Stimulated activated CD8-positive, alpha-beta memory T cell treated with anti-CD3 and anti-CD28 coated beads, Interleukin-2, amount 100 ng/mL, for 1 hour (primary cell): ENCODE measurements around the gene SPRR4.
"Not testable (repeated sequence)": the region's sequence is repeated elsewhere in the genome, so short reads cannot be mapped to it uniquely, and the experiment has no call there.

Experiments
- DNase-seq, 2 donors: peaks; one replicate each; pipeline ENCODE4 v3.0.0-alpha.2; 2020; ENCODE audit warnings: low read depth in 2 of 2

SPRR4 gene

GRCh38 chr1:153021829-153022228 is 51.4 kb downstream of the SPRR4 start:
- DNase-seq: not testable (repeated sequence)
